ENCODE data around the gene ZNF565. TPM values are rescaled to one million over a fixed set of nuclear protein-coding genes. Genes with fewer than 3 reads are reported as not detected.
A peak's percentile ranks its signal among the peaks of the same experiment; 100 is the strongest.
"Not testable (repeated sequence)": the region's sequence is repeated elsewhere in the genome, so short reads cannot be mapped to it uniquely, and the experiment has no call there.

ZNF565 gene
- polyA plus RNA-seq, 2 of the 4 experiments (the other 2 are of a cell fraction), result 4.5 to 5.6 TPM

DNA sequence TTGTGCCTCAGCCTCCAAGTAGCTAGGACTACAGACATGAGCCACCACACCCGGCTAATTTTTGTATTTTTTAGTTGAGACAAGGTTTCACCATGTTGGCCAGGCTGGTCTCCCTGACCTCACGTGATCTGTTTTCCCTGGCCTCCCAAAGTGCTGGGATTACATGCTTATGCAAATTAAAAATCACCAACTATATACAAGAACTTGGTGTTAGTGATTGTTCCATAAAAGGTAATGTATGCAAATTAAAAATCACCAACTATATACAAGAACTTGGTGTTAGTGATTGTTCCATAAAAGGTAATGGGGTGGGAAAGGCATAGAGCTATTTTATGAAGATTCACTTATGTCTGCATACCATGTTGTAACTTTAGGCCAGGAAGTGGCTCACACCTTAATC lies 35.4 kb downstream of the ZNF565 start:
- H3K9me3 ChIP-seq, result peaks cover 62% of the 10 kb centered on the region
- H3K4me1 ChIP-seq; H3K27ac ChIP-seq; DNase-seq (ENCODE audit: low read depth in 1 of 2, low spot score in 1 of 2); ATAC-seq; POLR2A ChIA-PET; H3K4me3 ChIP-seq; H3K4me2 ChIP-seq: not testable (repeated sequence)
- FAIRE-seq, result peak; percentile 99
- CTCF ChIA-PET, result interaction anchor here (1.0 to 19.9 kb wide), 10 partner anchors 9 to 119 kb away, joined by 3 to 398 read pairs (median 7); partner anchors contain the start of gene CAPNS1
- 41% methylated on average over 2 of the region's 2 CpGs for WGBS (ENCODE audit: missing lambda C conversion rate)

DNA sequence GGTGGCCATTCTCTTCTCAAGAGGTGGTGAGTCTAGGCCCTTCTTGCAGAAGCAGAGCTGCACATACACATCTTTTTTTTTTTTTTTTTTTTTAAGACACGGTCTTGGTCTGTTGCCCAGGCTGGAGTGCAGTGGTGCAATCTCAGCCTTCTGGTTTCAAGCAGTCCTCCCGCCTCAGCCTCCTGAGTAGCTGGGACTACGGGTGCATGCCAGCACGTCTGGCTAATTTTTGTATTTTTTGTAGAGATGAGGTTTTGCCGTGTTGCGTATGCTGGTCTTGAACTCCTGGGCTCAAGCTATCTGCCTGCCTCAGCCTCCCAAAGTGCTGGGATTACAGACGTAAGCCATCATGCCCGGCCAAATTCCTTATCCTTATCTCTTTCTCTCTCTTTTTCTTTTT lies 40.6 kb downstream of the ZNF565 start:
- H3K4me1 ChIP-seq; DNase-seq (ENCODE audit: low read depth in 1 of 2, low spot score in 1 of 2); H3K4me2 ChIP-seq; FAIRE-seq; H3K4me3 ChIP-seq; POLR2A ChIA-PET; ATAC-seq; H3K27ac ChIP-seq: not testable (repeated sequence)
- H3K9me3 ChIP-seq, result peaks cover 15% of the 10 kb centered on the region; the same call in 2 of the 3 replicates
- CTCF ChIA-PET, result interaction anchor here (0.6 to 19.9 kb wide), 12 partner anchors 8 to 413 kb away, joined by 3 to 398 read pairs (median 4); partner anchors contain the start of gene CAPNS1
- WGBS (ENCODE audit: missing lambda C conversion rate), result 77% methylated on average over 8 of the region's 8 CpGs

DNA sequence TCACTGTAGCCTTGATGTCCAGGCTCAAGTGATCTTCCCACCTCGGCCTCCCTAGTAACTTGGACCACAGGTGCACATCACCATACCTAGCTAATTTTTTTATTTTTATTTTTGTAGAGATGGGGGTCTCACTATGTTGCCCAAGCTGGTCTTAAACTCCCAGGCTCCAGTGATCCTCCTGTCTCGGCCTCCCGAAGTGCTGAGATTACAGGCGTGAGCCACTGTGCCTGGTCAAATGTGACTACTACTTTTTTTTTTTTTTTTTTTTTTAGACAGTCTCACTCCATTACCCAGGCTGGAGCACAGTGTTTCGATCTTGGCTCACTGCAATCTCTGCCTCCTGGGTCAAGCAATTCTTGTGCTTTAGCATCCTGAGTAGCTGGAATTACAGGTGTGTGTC lies 41.6 kb downstream of the ZNF565 start:
- CTCF ChIA-PET, result interaction anchor here (0.6 to 19.9 kb wide), 13 partner anchors 9 to 490 kb away, joined by 3 to 398 read pairs (median 5); partner anchors contain the start of gene CAPNS1
- TF ChIP-seq JUN (IDR thresholded peaks at IDR 0.05), result no peak
- no peak for TF ChIP-seq ZFP36 (IDR thresholded peaks at IDR 0.05; ENCODE audit: borderline replicate concordance, partially characterized antibody)
- TF ChIP-seq, protein P1, sequence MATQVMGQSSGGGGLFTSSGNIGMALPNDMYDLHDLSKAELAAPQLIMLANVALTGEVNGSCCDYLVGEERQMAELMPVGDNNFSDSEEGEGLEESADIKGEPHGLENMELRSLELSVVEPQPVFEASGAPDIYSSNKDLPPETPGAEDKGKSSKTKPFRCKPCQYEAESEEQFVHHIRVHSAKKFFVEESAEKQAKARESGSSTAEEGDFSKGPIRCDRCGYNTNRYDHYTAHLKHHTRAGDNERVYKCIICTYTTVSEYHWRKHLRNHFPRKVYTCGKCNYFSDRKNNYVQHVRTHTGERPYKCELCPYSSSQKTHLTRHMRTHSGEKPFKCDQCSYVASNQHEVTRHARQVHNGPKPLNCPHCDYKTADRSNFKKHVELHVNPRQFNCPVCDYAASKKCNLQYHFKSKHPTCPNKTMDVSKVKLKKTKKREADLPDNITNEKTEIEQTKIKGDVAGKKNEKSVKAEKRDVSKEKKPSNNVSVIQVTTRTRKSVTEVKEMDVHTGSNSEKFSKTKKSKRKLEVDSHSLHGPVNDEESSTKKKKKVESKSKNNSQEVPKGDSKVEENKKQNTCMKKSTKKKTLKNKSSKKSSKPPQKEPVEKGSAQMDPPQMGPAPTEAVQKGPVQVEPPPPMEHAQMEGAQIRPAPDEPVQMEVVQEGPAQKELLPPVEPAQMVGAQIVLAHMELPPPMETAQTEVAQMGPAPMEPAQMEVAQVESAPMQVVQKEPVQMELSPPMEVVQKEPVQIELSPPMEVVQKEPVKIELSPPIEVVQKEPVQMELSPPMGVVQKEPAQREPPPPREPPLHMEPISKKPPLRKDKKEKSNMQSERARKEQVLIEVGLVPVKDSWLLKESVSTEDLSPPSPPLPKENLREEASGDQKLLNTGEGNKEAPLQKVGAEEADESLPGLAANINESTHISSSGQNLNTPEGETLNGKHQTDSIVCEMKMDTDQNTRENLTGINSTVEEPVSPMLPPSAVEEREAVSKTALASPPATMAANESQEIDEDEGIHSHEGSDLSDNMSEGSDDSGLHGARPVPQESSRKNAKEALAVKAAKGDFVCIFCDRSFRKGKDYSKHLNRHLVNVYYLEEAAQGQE (IDR thresholded peaks at IDR 0.05), result no peak
- TF ChIP-seq NFE2L2 (conservative IDR thresholded peaks at IDR 0.05; ENCODE audit: low read length), result no peak
- no peak for TF ChIP-seq RARB (CRISPR knock-in tag; IDR thresholded peaks at IDR 0.05)
- TF ChIP-seq, protein P2, sequence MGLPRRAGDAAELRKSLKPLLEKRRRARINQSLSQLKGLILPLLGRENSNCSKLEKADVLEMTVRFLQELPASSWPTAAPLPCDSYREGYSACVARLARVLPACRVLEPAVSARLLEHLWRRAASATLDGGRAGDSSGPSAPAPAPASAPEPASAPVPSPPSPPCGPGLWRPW (IDR thresholded peaks at IDR 0.05), result no peak
- DNase-seq (ENCODE audit: low read depth in 1 of 2, low spot score in 1 of 2) (no peak), ATAC-seq (no peak), FAIRE-seq (no peak)
- H3K4me2 ChIP-seq, result no peak overlapping the region
- no peak overlapping the region for H3K4me3 ChIP-seq
- POLR2A ChIA-PET, result interaction anchor here (1.4 kb wide), 1 partner anchor 45 kb away, joined by 4 read pairs; no protein-coding TSS in a partner anchor
- H3K9me3 ChIP-seq, result peaks cover 9% of the 10 kb centered on the region; the same call in 2 of the 3 replicates
- 68% methylated on average over 5 of the region's 5 CpGs for WGBS (ENCODE audit: missing lambda C conversion rate)
- 0 out of 3 replicates have a peak, but pooled peaks cover 3% of the 10 kb centered on the region for H3K4me1 ChIP-seq
- H3K27ac ChIP-seq, result no peak overlapping the region

DNA sequence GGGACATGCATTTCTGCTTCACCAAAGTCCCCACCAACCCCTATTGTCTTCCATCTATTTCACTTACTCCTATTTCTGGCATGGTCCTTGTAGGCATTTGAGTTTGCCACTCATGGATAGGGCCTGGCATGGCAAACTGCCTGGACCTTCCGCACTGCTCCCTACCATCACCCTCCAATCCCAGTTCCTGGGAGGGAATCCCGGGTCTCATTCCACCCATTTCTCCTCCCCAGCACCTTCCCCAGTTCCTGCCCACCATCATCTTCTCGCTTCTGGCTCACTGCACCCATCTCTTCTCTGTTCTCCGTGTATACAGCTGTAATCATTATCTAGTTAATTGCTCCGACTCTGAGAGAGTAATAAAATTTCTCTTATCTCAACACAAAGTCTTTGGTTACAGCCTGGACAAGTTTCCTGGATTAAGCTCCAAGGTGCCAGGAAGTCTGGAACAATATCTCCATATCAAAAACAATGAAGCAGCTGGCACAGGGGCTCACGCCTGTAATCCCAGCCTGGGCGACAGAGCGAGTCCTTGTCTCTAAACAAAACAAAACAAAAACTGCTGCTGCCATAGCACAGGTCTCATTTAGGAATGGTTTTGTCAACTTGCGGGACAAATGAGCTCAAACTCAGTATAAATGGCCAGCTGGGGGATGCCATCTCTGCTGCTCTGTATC lies 45.2 kb downstream of the ZNF565 start:
- Histone ChIP-seq H3K27ac (no peak overlapping the region), H3K9me3 (no peaks in the 10 kb centered on the region), H3K4me2 (no peak overlapping the region), H3K4me3 (no peak overlapping the region), H3K4me1 (0 out of 3 replicates have a peak, but pooled peaks cover 3% of the 10 kb centered on the region)
- POLR2A ChIA-PET, result interaction anchor here (0.7 to 2.0 kb wide), 2 partner anchors 41 to 54 kb away, joined by 3 to 10 read pairs; partner anchors contain the start of genes POLR2I and TBCB
- no peak for DNase-seq (ENCODE audit: low read depth in 1 of 2, low spot score in 1 of 2)
- no peak for FAIRE-seq
- no peak for ATAC-seq
- 81% methylated on average over 9 of the region's 9 CpGs for WGBS (ENCODE audit: missing lambda C conversion rate)
- CTCF ChIA-PET, result interaction anchor here (0.5 to 19.9 kb wide), 29 partner anchors 8 to 335 kb away, joined by 3 to 398 read pairs (median 4); partner anchors contain the start of genes CAPNS1, ZNF146 and ZNF565
- TF ChIP-seq, protein P3, sequence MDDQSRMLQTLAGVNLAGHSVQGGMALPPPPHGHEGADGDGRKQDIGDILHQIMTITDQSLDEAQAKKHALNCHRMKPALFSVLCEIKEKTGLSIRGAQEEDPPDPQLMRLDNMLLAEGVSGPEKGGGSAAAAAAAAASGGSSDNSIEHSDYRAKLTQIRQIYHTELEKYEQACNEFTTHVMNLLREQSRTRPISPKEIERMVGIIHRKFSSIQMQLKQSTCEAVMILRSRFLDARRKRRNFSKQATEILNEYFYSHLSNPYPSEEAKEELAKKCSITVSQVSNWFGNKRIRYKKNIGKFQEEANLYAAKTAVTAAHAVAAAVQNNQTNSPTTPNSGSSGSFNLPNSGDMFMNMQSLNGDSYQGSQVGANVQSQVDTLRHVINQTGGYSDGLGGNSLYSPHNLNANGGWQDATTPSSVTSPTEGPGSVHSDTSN (IDR thresholded peaks at IDR 0.05), result no peak
- no peak for TF ChIP-seq SREBF2 (IDR thresholded peaks at IDR 0.05)
- no peak for TF ChIP-seq NPAS2 (CRISPR knock-in tag; IDR thresholded peaks at IDR 0.05; ENCODE audit: borderline replicate concordance)
- TF ChIP-seq, protein P4, sequence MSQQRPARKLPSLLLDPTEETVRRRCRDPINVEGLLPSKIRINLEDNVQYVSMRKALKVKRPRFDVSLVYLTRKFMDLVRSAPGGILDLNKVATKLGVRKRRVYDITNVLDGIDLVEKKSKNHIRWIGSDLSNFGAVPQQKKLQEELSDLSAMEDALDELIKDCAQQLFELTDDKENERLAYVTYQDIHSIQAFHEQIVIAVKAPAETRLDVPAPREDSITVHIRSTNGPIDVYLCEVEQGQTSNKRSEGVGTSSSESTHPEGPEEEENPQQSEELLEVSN (IDR thresholded peaks at IDR 0.05; ENCODE audit: borderline replicate concordance, low read depth), result no peak
- no peak for TF ChIP-seq MYC (IDR thresholded peaks at IDR 0.05; ENCODE audit: borderline replicate concordance, low read length)
- no peak for TF ChIP-seq RCOR1 (IDR thresholded peaks at IDR 0.05; ENCODE audit: low read depth, low read length)
- no peak for TF ChIP-seq RAD21 (conservative IDR thresholded peaks at IDR 0.05 in 1 of 2, IDR thresholded peaks at IDR 0.05 in 1 of 2)
- TF ChIP-seq RFX5 (IDR thresholded peaks at IDR 0.05), result no peak
- no peak for TF ChIP-seq RARB (CRISPR knock-in tag; IDR thresholded peaks at IDR 0.05)
- no peak for TF ChIP-seq POLR2AphosphoS2 (conservative IDR thresholded peaks at IDR 0.05; ENCODE audit: low read length)
- no peak for TF ChIP-seq BHLHE40 (IDR thresholded peaks at IDR 0.05; ENCODE audit: low read depth, low read length)
- TF ChIP-seq EHMT2 (IDR thresholded peaks at IDR 0.05; ENCODE audit: low read depth), result no peak

All from A549 (cell line).